Naive thymus-derived CD8-positive, alpha-beta T cell (primary cell): ENCODE measurements around the gene NDP. TPM values are rescaled to one million over a fixed set of nuclear protein-coding genes. Genes with fewer than 3 reads are reported as not detected.

ENCODE experiments used
- ATAC-seq, 2 donors: fragments of 150-1000 bp; cut with Tn5 transposase in 1 of 2; sonication (Bioruptor Pico), chemical (Tn5 transposase) in 1 of 2; 1 replicate in 1 of 2; 2 replicates in 1 of 2; pipeline ENCODE4 v1.10.0; 2021; ENCODE audit warnings: mild to moderate bottlenecking in 2 of 2, moderate library complexity in 2 of 2
- POLR2A ChIA-PET: fragments of 350-600 bp; sonication (Branson Sonifier 250); formaldehyde crosslinking; loops from one replicate; lab custom pipeline; 2021; ENCODE audit warnings: antibody characterized with exemption; lab: Charles Lee
- DNase-seq, 10 donors: peaks; one replicate each; pipeline versions ENCODE4 v3.0.0 to v3.0.0-alpha.2; 2020 to 2022
- H3K27ac Mint-ChIP-seq, 10 donors: one replicate each; pipeline ENCODE4 v1.8.0; 2020 to 2022; ENCODE audit warnings: mild to moderate bottlenecking in 10 of 10, mixed read lengths in 10 of 10, moderate library complexity in 4 of 10, inconsistent platforms in 1 of 10
- H3K27me3 Mint-ChIP-seq, 5 donors: one replicate each; pipeline ENCODE4 v1.8.0; 2021 to 2022; ENCODE audit warnings: mixed read lengths in 5 of 5
- H3K36me3 Mint-ChIP-seq, 3 donors: one replicate each; pipeline ENCODE4 v1.8.0; 2020 to 2022; ENCODE audit warnings: mixed read lengths in 3 of 3, mild to moderate bottlenecking in 2 of 3, inconsistent platforms in 1 of 3
- H3K4me1 Mint-ChIP-seq, 4 donors: one replicate each; pipeline ENCODE4 v1.8.0; 2021 to 2022; ENCODE audit warnings: mixed read lengths in 4 of 4
- H3K4me3 Mint-ChIP-seq, 10 donors: one replicate each; pipeline ENCODE4 v1.8.0; 2020 to 2022; ENCODE audit warnings: mild to moderate bottlenecking in 10 of 10, mixed read lengths in 10 of 10, moderate library complexity in 6 of 10, inconsistent platforms in 1 of 10
- H3K9me3 Mint-ChIP-seq, 9 donors: one replicate each; pipeline ENCODE4 v1.8.0; 2020 to 2022; ENCODE audit warnings: mixed read lengths in 9 of 9, mild to moderate bottlenecking in 3 of 9, inconsistent platforms in 1 of 9, moderate library complexity in 1 of 9
- polyA plus RNA-seq, 3 donors: library from polyadenylated mRNA; unstranded; fragments of 300-500 nt; fragmentation: Illumina TruSeq; gene quantifications; one replicate each; pipeline ENCODE4 v1.2.3, GENCODE V29; 2021
- total RNA-seq, 8 experiments: library from RNA in 2 of 8; stranded (reverse) in 2 of 8; gene quantifications; one replicate each; pipeline ENCODE4 v1.2.3 and lab custom pipeline; 2021 to 2026

The NDP gene
- total and polyA plus RNA-seq, 5 experiments from 2014 or later, result not detected

GRCh38 chrX:43909141-43909540 is 64.0 kb downstream of the NDP start:
- Mint-ChIP-seq H3K27me3 (peaks cover 0 to 4% (median 2%) of the 10 kb centered on the region in 5 donors), H3K9me3 (no peaks in the 10 kb centered on the region), H3K4me1 (no peaks in the 10 kb centered on the region), H3K27ac (no peak overlapping the region), H3K4me3 (no peak overlapping the region), H3K36me3 (no peaks in the 10 kb centered on the region)
- DNase-seq, result no peak
- POLR2A ChIA-PET, result no interaction called here
- ATAC-seq, result no peak

- H3K27me3 Mint-ChIP-seq, result no peaks in the 10 kb centered on the region
- no peaks in the 10 kb centered on the region for H3K4me1 Mint-ChIP-seq
- ATAC-seq, result no peak
- no peaks in the 10 kb centered on the region for H3K9me3 Mint-ChIP-seq
- H3K27ac Mint-ChIP-seq, result no peak overlapping the region
- no peak for DNase-seq
- POLR2A ChIA-PET, result no interaction called here
- H3K4me3 Mint-ChIP-seq, result no peak overlapping the region
- no peaks in the 10 kb centered on the region for H3K36me3 Mint-ChIP-seq
Measured at GRCh38 chrX:43899878-43900815, 73.0 kb downstream of the NDP start.

Other genes starting within 250 kb of the NDP start
- not detected for gene MAOB, start 90.9 kb downstream of the NDP start, total RNA-seq
- gene MAOB, start 90.9 kb downstream of the NDP start, polyA plus RNA-seq, result not detected